HG03442 (cell line): ENCODE measurements around the gene MALAT1.
A peak's percentile ranks its signal among the peaks of the same experiment; 100 is the strongest.

ENCODE experiments used
- ATAC-seq: cut with Tn5 transposase; IDR thresholded peaks from one replicate; pipeline ENCODE4 v1.9.1; 2021; ENCODE audit warnings: mild to moderate bottlenecking, moderate library complexity; ENCODE audit not compliant: unreplicated experiment

Gene MALAT1

DNA sequence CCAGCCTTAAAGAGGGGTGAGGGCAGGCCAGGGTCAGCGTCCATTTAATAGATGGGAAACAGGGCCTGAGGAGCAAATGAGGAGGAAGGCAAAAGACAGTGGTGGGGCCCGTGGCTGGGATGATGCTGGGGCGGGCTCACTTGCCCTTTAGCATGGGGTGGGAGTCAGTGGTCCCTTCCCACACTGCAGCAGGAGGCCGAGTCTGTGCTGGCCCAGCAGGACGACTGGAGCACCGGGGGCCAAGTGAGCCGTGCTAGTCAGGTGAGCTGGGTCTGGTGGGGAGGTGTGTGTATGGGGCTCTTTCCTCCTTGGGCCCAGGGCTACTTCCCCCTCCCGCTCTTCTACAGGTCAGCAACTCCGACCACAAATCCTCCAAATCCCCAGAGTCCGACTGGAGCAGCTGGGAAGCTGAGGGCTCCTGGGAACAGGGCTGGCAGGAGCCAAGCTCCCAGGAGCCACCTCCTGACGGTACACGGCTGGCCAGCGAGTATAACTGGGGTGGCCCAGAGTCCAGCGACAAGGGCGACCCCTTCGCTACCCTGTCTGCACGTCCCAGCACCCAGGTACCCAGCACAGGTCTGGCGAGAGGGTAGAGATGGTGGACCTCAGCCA lies 38.9 kb downstream of the MALAT1 start:
- ATAC-seq, result no peak

DNA sequence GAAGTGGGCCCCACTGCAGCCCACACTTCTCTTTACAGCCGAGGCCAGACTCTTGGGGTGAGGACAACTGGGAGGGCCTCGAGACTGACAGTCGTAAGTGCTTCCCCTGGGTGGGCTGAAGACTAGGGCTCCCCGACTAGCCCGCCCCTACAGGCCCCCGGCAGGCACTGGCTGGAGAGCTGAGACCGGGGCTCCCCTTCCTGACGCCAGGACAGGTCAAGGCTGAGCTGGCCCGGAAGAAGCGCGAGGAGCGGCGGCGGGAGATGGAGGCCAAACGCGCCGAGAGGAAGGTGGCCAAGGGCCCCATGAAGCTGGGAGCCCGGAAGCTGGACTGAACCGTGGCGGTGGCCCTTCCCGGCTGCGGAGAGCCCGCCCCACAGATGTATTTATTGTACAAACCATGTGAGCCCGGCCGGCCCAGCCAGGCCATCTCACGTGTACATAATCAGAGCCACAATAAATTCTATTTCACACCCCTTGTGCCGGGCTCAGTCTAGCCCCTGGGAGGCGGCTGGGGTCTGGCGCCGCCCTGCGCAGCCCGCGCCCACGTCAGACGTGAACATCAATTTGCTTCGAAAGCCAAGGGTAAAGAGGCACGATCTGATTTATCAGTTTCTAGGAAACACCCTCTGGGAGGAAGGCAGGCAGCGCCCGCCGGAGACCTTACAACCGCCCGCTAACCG lies 39.5 kb downstream of the MALAT1 start:
- ATAC-seq, result no peak

DNA sequence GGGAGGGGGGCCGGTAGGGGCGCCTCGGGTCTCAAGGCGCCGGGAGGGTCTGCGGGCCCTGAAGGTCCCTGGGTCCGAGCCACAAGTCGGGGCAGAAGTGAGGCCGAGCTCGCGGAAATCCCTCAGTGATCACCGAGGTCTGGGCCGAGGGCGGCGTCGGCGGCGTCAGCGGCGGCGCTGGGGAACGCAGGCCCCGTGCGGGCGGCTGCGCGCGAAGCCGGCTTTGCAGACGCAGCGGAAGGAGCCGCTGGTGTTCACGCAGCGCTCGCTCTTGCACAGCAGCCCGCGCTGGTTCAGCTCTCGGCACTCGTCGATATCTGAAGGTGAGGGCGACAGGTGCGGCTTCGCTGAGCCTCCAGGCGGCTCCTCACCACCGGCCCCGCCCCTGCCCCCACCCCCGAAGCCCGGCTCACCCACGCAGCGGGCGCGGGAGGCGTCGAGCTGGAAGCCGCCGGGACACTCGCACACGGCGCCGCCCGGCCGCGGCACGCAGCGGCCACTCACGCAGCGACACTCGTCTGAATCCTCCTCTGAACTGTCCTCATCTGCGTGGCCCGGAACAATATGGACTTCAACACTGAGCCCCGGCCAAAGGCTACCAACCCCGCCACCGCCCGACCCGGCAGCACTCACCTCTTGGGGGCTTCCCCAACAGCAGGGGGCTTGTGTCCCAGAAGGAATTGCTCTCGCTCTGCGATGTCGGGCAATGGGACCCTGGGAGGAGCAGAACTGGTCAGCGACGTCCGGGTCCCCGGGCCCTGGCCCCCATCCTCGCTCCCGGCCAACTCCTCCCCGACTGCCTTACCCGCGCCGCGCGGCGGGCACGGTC lies 40.3 kb downstream of the MALAT1 start:
- no peak for ATAC-seq

DNA sequence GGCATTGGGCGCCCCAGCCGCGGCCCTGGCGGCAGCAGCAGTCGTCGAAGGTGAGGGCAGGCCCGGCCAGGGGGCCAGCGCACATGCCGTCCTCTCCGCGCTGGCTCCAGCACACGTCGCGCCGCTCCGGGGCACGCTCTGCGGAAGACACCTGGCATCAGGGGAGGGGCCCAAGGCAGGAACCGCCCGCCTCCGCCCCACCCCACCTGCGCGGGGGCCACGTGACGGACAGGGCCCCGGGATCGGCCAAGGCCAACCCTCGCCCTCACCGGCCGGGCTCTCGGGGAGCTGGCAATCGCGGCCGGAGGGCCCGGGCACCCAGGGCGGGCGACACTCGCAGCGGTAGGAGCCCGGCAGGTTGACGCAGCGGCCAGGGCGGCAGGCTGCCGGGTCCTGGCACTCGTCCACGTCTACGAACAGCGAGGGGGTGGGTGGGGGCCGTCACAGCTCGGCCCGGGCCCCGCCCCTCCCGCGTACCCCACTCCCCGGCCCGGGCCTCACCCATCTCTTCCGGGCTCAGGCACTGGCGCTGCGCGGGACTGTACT lies 41.0 kb downstream of the MALAT1 start:
- peak; percentile 40 for ATAC-seq

DNA sequence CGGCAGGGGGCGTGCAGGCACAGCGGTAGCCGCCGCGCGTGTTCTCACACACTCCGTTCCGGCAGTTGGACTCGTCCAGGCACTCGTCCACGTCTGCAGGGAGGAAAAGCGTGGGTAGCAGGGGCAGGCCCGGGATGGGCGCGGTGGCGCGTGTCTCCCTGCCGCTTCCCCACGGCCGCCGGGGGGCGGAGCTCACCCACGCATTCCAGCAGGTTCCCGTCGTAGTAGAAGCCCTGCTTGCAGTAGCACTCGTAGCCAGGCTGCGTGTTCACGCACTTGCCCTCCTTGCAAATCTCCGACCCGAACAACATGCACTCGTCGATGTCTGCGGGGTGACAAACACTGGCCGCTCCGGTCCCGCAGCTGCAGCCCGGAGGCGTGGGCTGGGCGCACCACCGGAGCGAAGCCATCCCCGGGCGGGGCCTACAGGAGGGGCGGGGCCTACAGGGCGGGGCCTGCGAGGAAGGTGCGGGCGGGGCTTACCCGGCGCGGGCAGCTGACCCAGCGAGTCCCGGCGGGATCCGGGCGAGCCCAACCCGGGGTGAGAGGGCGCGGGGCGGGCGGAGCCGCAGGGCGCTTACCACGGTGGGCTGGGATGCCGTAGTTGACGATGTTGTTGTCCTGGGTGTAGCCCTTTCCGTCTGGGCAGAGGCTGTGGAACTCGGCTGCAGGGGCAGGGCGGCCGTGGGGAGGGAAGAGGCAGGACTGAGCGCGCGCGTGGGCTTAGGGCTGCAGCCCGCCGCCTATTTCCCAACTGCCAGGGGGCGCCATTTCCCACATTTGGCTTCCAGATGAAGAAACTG lies 41.6 kb downstream of the MALAT1 start:
- ATAC-seq, result peak; percentile 56

DNA sequence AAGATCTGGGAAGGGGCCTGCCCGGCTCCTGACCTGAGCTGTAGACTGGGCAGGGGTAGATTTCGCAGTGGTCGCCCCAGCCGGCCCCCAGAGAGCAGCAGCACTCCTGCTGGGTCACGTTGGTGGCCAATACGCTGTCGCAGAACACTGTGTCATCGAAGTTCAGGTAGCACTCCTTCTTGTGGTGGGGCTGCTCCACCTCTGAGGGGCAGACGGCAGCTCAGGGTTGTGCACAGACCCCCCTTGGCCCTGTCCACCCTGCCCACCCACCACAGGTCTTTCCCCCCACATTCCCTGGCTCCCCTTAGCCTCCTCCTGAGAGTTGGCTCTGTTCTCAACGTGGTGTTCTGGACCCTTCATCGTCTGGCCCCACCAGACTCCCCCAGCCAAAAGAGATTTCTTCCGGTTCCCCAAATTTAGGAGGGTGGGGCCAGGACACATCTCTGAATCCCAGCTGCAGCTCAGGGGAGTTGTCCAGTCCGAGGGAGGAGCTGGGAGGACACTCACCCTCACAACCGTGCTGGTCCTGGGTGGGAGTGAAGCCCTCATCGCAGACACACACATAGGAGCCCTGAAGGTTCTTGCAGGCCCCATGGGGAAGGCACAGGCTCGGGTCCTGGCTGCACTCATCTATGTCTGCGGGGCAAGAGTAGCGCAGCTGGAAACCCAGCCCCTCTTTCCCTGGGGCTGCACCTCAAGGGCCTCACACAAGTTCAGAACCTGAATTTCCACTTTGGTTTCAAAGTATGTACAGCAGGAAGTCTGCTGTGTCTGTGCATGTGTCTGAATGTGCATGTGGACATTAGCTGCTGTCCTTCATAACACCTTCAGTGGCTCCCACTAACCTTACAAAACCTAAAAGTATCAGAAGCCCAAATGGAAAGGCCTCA lies 42.5 kb downstream of the MALAT1 start:
- no peak for ATAC-seq

DNA sequence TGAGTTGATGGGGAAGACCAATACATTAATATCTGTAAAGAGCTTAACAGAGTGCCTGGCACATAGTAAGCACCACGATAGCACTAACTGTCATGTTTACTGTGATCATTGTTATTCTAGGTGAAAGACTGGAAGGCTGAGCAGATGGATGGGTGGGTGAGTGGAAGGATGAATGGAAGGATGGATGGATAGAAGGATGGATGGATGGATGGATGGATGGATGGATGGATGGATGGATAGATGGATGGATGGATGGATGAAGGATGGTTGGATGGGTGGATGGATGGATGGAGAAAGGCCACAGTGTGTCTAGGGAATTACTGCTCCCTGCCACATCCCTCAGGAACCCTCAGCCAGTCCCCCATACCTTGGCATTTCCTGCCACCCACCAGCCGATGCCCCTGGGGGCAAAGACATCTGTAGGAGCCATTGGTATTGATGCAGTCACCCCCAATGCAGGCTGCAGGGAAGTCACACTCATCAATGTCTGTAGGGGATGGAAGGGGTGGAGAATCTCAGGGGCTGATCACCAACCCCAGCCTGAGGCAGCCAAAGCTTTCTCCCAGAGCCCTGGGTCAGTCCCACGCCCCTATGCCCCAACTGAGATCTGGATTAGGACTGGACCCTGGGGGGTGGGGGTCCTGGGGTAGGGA lies 44.0 kb downstream of the MALAT1 start:
- ATAC-seq, result no peak

DNA sequence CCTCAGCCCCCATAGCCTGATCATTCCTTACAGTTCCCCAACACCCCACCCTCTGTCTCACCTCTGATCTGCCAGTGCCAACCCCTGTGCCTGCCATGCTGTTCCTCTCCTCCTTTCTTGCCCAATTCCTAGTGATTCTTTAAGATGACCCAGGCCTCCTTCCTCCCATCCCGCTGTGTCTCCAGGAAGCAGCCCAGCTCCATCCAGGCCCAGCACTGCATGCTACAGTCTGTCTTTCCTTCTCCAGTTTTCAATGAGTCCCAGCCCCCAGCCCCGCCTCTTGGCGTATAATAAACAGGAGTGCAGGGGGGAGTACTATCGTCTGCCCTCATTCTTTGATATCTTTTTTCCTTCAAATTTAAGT lies 47.0 kb downstream of the MALAT1 start:
- ATAC-seq, result no peak

DNA sequence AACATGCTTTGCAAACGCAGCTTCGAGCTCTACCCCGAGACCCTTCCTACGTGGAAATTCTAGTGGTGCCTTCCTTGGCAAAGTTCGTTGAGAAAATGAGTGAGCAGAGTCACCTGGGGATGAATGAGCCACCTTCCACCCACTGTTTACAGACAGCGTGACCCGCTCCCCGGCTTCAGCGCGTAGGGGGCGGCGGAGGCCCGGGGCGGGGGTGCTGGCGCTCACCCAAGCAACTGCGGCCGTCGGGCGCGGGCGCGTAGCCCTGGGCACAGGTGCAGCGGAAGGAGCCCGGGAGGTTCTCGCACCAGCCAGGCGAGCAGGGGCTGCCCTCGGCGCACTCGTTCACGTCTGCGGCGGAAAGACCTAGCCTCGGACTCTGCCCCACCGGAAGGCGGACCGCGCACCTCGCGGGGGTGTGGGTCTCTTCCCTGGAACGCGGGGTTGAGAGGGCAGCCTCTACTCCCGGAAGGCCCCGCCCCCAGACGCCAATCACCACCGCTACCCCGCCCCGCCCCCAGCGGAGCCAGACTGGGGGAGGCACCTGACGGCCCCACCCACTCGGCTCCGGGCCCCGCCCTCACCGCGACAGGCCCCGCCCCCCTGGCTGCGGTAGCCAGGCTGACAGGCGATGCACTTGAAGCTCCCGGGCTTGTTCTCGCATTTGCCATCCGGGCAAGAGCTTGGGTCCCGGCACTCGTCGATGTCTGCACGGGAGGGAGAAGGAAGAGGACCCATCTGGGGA lies 47.5 kb downstream of the MALAT1 start:
- peak; percentile 60 for ATAC-seq

DNA sequence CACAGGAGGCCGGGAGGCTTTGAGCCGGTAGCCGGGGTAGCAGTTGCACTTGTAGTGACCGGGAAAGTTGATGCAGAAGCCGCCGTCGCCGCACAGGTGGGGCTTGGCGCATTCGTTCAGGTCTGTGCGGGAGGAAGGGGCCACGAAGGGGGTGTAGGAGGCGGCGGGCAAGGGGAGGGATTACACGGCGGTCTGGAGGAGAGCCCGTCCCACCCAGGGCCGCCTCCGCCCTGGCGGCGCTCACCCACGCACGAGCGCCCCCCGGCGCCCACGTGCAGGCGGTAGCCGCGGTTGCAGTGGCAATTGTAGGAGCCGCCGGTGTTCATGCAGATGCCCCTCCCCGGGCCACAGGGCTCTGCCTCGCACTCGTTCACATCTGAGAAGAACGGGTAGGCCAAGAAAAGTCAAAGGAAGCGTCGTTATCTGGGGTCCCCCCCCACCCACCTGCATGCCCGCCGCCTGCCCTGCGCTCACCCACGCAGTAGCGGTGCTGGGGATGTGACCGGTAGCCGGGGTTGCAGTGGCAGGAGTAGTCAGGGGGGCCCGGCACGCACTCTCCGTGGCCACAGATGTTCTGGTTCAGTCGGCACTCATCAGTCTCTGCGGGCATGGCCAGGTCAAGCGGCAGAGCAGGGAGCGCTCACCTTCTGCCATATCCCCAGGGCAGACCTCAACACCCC lies 48.7 kb downstream of the MALAT1 start:
- no peak for ATAC-seq

DNA sequence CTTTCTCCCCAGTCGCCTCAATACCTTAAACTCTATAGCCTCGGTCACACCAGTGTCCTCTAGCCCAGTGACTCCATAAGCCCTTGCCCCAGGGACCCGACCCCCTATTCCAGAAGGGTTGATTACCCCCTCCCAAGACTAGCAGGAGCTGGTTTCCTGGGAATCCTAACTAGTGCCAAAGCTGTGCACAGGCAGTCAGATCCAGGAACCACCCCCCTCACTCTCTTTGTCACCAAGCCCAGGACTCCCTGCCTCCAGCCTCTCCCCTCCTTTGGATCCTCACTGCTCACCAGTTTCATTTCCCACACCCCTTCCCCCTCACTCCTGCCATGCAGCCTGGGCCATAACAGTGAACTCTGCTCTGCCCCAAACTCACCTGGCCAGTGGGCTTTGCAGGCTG lies 49.5 kb downstream of the MALAT1 start:
- ATAC-seq, result no peak

DNA sequence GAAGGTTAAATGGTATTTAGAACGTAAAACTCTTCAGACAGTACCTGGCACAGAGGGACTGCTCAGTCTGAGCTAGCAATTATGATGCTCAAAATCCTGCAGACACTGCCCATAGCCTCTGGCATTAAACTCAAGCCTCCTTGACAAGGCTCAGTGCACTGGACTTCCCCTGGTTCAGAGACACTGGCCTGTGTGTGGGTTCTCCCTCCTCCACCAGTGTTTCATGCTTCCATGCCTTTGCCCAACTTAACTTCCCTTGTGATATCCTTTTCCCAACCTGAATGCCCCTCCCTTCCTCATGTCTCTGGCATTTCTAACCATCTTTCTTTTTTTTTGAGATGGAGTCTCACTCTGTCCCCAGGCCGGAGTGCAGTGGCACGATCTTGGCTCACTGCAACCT lies 50.3 kb downstream of the MALAT1 start:
- ATAC-seq, result no peak

DNA sequence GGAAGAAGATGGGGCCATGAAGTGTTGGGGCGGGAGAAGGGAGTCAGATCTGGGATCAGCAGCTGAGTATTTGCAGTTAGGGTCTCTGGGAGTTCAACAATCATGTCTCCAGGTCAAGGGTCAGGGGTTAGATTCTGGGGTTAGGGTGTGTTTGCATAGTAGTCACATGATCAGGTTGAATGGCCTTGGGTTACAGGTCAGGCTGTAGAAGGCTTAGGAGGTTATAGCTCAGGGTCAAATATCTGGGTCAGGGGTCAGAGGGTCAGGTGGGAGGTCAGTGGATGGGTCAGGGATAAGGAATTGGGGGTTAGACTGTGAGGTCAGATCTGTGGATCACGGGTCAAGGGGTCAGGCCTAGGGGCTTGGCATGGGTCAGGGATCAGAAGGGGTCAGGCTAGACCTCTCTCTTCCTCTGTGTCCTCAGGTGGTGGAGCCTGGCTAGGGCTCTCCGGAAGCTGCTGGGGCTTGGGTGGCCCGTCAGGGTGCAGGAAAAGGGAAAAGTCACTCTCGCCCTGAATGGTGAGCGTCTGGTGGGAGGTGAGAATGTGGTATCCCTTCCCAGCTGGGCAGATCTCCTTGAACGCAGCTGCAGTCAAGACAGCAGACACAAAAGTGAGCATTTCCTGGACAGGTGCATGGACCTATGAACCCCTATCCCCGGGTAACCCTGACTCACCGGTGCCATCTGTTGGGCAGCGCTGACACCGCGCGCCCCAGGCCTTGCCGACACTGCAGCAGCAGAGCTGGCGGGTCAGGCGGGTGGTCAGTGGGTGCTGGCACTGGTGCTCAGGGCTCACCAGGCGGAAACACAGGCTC lies 52.9 kb downstream of the MALAT1 start:
- ATAC-seq, result no peak

DNA sequence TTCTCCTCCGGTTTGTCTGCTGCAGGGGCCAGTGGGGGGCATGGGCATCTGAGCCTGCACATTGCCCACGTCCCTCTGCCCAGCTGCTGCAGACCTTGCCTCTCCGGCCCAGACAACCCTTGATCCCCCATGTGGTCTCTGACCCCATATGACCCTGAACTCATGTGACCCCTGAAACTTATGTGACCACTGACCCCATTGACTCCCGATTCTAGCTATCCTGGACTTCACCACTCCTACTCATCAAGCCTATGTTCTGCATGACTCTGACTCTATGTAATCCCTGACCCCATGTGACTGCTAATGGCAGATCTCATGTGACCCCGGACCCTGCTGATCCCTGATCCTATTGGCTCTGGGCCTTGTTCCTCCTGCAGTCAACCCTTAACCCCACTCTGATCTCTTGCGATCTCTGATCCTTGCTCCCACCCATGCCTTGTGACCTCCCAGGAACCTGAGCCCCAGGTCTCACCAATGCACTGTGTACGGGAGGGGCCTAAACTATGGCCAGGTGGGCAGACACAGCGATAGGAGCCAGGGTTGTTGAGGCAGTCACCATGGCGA lies 53.6 kb downstream of the MALAT1 start:
- ATAC-seq, result no peak

DNA sequence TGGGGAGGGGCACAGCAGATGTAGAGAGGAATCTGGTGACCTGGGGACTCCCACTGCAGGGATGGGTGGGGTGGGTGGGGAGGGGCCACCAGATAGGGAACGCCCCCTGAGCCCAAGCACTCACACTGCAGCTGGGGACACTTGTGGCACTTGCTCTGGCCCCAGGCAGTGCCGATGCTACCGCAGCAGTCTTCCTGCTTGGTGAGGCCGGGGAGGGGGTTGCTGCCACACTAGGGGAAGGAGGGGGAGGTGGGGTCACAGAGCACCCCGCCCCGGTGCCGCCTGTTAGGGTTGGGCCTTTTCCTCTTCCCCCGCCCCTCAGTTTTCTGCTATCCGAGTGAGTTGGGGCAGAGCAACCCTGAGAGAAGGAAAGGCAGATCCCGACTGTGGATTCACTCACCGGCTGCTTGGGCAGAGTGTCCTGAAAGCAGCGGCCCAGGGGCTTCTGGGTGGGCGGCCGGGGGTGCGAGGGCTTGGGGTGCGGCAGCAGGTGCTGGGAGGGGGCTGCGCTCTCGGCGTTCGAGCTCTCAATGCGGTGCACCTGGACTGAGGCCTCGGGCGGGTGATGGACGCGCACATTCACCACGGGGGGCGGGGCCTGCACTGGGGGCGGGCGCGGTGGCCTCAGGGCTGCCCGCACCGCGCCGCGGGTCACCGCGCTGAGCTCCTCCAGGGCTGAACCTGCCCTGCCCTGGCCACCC lies 54.6 kb downstream of the MALAT1 start:
- no peak for ATAC-seq

DNA sequence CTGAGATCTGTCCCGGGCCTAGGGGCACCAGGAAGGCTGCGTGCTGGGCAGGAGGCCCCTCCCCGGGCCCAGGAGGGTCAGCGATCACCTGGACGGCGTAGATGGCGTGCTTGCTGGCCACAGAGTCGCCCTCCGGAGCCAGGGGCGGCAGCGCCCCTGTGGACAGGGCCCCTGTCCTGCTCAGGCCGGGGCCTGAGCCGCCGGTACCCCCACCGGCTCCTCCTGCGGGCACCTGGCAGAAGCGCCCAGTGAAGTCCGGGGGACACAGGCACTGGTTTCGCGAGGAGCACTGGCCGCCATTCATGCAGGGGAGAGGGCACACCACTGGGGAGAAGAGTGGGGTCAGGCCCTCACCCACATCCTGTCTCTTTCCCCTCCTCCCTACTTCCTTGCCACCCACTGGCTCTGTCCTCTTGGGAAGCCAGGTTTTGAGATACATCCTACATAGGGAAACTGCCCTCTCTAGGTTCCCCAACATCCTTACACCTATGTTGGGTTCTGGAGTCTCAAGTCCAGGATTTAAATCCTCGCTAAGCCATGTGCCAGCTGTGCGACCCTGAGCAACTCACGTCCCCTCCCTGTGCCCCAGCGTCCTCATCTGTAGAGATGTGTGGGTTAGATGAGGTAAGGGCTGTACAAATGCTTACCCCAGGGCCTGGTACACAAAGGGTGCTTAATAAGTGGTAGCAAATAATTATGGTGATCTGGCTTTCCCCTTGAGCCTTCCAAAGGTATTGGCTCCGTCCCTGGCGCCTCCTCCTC lies 55.4 kb downstream of the MALAT1 start:
- no peak for ATAC-seq
